Epidermal melanocyte (primary cell): ENCODE measurements around the gene ASXL2.
"Not testable (repeated sequence)": the region's sequence is repeated elsewhere in the genome, so short reads cannot be mapped to it uniquely, and the experiment has no call there.

ENCODE experiments used
- DNase-seq: peaks from one replicate; pipeline ENCODE4 v3.0.0; 2011; ENCODE audit warnings: low spot score; ENCODE audit not compliant: insufficient read length

ASXL2 gene

DNA sequence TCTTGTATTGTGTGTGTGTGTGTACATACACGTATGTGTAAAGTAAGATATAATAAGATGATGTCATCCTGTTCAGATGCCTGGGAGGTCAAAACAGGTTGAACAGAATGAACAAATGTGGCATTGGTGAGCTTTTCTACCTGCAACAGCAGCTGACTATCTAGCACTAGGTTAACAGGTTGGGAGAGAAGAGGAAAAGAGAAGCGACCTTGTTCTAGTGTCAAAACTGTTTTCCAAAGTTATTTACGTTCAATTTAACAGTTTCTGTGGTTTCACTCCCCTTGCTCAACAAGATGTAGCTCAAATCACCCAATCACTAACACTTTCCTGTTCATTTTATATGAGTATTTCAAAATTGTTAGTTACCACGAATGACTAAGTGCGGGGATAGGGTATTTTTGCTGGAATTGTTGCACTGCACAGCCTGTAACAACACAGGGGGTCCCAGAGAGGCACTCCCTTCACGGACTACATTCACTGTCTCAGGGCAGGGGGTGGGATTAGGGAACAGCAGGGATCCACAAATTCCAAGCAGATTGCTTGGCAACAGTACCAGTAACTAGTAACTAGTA, 137.4 kb downstream of the ASXL2 start:
- DNase-seq: no peak

DNA sequence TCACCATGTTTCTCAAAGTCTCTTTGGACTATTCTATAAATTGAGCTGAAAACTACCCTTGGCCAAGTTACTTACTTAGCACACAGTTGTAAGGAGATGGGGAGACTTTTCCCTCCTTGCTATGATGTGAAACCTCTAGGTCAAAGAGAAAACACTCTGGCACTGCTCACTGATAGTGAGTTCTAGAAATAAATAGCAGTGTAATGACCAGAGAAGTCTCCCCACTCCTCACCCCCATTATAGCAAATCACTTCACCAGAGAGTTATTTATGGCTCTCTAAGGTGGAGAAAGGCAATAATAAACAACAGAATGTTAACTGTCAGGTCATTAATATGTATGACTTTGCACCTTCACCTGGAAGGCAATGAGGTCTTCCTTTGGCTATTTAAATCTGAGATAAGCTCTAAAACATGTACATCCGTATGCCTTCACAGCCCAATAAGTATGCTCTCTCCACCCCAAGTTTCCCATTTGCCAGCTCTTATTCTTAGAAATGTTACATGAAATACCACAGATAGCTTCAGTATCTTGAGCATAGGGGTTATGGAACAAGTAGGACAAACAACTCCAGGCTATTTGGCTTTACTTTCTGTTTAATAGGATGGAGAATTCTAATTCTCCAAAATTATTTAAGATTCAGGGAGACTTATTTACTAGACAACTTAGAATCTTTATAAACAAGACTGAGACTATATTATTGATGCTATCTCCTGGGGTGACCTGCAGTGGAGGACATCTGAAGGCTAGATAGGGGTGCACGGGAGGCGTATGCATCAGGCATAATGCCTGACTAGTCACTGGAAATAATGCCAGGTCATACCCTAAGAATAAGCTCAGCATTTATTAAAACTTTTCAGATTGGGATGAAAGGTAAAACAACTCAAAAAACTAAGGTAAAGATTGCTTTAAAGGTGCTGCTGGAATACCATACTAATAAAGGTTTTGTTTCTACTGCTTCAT, 139.6 kb downstream of the ASXL2 start:
- DNase-seq: no peak

- DNase-seq: no peak
Observed at GRCh38 chr2:25736899-25737515, 141.3 kb downstream of the ASXL2 start.

DNA sequence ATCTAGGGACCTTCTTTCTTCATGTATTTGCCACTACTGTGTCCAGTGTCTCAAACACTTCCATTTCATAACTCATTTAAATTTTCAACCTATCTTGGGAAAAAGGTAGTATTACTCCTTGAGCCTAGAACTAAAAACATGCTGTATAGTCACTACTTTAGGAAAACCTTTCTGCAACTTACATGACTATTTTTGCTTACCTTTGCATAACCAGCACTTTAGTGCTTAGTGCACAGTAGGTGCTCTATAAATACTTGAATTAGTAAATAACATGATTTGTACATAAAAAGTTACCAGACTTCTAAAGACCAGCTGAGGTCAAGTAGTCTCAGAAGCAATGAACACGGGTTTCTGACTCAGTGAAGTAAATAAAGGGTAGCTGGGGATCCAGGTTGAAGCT, 142.5 kb downstream of the ASXL2 start:
- no peak for DNase-seq

DNA sequence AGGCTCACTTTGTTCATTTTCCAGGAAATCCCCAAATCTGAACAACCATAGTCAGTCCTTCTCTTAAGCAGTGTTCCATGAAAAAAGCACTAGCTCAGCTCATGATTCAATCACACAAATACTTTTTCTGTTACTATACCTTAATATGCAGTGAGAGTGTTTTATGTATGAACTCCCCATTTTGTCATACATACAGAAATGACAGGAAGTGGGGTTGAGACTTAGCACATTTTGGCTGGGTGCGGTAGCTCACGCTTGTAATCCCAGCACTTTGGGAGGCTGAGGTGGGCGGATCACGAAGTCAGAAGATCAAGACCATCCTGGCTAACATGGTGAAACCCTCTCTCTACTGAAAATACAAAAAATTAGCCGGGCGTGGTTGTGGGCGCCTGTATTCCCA, 149.7 kb downstream of the ASXL2 start:
- DNase-seq: no peak

GRCh38 chr2:25726522-25726921, 151.8 kb downstream of the ASXL2 start:
- no peak for DNase-seq

DNA sequence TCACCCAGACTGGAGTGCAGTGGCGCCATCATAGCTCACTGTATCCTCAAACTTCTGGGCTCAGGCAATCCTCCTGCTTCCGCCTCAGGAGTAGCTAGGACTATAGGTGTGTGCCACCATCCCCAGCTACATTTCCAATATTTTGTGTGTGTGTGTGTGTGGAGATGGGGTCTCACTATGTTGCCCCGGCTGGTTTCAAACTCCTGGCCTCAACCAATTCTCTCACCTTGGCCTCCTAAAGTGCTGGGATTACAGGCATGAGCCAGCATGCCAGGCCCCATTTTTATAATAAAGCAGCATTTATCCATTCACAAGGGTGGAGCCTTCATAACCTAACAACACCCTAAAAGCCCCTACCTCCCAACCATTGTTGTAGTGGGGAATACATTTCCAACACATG, 152.4 kb downstream of the ASXL2 start:
- no peak for DNase-seq

GRCh38 chr2:25724756-25725155, 153.5 kb downstream of the ASXL2 start:
- no peak for DNase-seq

GRCh38 chr2:25722224-25722623, 156.1 kb downstream of the ASXL2 start:
- DNase-seq: no peak

GRCh38 chr2:25720575-25720974, 157.7 kb downstream of the ASXL2 start:
- DNase-seq: no peak

DNA sequence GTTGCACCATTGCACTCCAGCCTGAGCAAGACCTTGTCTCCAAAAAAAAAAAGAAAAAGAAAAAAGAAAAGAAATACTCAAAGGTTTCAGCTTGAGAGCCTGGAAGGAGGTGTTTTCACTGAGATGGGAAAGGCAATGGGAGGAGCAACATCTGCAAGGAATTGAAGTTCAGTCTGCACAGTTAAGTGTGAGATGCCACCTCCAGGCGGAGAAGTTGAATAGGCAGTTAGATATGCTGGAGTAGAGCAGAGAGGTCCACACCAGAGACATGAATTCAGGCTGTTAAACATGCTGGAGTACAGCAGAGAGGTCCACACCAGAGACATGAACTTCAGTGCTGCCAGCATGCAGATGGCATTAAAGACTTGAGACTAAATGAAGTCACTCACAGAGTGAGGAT, 163.5 kb downstream of the ASXL2 start:
- no peak for DNase-seq

GRCh38 chr2:25712455-25712854, 165.8 kb downstream of the ASXL2 start:
- no peak for DNase-seq

GRCh38 chr2:25711675-25712354, 166.5 kb downstream of the ASXL2 start:
- DNase-seq: no peak

DNA sequence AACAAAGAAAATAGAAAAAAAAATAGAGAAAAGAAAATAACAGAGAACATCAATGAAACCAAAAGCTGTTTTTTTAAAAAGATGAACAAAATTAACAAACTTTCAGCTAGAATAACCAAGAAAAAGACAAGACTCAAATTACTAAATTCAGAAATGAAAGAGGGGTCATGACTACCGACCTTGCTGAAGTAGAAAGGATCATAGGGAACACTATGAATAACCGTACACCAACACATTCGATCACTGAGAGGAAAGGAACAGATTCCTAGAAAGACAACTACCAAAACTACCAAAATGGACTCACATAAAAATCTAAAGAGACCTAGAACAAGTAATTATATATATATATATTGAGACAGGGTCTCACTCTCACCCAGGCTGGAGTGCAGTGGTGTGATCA, 167.5 kb downstream of the ASXL2 start:
- no peak for DNase-seq

DNA sequence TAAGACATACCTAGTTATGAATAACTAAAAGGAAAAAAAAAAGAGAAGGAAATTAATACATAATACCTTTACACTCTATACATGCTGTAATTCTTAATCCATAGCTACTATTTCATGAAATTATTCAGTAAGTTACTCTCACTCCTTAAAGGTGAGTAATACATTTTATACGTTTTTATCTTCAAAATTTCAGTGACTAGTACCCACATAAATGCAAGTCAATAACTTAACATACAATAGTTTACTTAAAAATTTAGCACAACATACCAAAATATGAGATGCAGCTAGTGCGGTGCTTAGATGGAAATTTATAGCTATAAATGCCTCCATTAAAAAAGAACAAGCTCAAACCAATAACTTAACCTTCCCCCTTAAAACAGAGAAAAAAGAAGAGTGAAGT, 168.9 kb downstream of the ASXL2 start:
- DNase-seq: no peak

- no peak for DNase-seq
Observed at GRCh38 chr2:25707927-25708590, 170.2 kb downstream of the ASXL2 start.

GRCh38 chr2:25705575-25705974, 172.7 kb downstream of the ASXL2 start:
- DNase-seq: not testable (repeated sequence)

DNA sequence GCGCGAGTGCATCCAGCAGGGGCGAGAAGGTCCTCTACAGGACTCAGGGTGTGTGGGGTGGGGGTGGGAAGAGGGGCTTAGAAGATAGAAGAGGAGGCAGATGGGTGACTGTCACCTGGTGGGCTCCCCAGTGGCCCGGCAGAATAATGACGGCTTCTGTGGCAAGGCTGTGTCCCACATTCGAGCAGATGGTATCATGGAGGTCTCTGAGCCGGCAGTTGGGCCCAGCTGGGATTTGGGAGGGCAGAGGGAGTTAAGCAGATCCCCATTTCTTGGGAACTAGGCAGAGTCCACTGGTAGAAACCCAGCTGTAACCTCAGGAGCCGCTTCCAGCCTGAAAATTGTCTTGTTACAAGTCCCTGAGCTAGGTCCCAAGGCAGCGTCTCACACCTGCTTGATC, 176.5 kb downstream of the ASXL2 start:
- no peak for DNase-seq

- DNase-seq: no peak
Observed at GRCh38 chr2:25700221-25700660, 178.0 kb downstream of the ASXL2 start.

DNA sequence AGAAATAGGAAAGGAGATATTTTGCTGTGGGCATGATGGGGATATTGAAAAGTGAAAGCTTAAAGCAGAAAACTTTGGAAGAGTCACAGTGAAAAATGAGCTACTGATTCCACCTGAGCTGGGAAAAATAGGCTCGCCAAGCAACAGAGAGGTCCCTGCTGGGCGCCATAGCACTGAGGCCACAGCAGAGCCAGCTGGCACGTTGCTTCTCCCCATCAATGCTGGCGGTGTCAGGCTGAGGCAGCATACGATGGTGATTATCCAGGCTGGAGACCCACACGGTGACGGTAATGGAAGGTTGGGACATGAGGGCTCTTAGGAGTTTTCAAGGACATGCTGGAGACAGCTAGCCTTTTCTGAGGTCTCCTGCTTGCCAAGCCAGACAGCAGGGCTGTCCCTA, 179.1 kb downstream of the ASXL2 start:
- DNase-seq: no peak

GRCh38 chr2:25698752-25699151, 179.5 kb downstream of the ASXL2 start:
- DNase-seq: no peak
